Panc1 (cell line): Measurements from ENCODE around the gene IL2RA.

Experiments
- POLR2AphosphoS5 ChIP-seq: IDR thresholded peaks from 2 replicates; pipeline ENCODE4 v1.6.1; 2012; ENCODE audit warnings: mild to moderate bottlenecking, low read depth, low read length, moderate library complexity
- TF ChIP-seq, protein P1 (sequence below): fragments of 450-650 bp; IDR thresholded peaks from 2 replicates; pipeline ENCODE4 v1.5.1; 2017; ENCODE audit warnings: mild to moderate bottlenecking

DNA sequence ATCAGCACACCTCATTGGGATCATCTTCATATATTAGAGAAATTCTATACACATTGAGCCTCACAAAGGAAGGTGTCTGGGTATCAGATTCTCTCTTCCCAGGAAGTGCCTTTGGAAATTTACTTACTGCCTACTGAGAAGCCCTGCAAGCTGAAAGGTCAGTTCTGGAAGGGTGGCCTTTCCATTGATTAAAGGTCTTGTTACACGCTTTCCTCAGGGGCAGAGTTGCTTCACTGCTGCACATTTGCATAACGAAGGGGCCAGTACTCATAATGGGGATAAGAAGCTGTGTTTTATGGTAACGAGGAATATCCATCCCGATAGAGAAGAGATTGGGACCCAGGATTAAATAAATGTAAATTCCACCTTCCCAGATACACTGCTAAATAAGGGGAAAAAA, 65.5 kb downstream of the IL2RA start:
- TF ChIP-seq, protein P1, sequence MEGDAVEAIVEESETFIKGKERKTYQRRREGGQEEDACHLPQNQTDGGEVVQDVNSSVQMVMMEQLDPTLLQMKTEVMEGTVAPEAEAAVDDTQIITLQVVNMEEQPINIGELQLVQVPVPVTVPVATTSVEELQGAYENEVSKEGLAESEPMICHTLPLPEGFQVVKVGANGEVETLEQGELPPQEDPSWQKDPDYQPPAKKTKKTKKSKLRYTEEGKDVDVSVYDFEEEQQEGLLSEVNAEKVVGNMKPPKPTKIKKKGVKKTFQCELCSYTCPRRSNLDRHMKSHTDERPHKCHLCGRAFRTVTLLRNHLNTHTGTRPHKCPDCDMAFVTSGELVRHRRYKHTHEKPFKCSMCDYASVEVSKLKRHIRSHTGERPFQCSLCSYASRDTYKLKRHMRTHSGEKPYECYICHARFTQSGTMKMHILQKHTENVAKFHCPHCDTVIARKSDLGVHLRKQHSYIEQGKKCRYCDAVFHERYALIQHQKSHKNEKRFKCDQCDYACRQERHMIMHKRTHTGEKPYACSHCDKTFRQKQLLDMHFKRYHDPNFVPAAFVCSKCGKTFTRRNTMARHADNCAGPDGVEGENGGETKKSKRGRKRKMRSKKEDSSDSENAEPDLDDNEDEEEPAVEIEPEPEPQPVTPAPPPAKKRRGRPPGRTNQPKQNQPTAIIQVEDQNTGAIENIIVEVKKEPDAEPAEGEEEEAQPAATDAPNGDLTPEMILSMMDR, result no peak
- no peak for TF ChIP-seq POLR2AphosphoS5
